ENCODE data around the gene BSND. TPM values are rescaled to one million over a fixed set of nuclear protein-coding genes. Genes with fewer than 3 reads are reported as not detected.

BSND gene
- total RNA-seq, 2 donors from 2014 or later: 0.13 to 0.20 TPM

DNA sequence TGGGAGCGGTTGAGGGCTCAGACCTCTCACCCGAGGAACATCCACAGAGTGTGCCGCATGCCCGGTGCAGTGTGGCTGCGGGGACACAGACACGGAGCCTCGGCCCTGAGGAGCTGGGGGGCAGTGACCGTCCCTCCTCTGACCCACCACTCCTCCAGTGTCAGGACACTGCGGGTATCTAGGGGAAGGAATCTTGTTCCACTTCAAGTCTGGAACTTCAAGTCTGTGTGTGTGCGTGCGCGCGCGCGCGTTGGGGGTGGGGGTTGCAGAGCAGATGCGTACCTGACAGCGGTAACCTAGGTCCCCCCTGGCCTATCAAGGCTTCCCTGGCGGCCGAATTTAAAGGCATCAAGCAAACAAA lies 57.9 kb downstream of the BSND start:
- Histone ChIP-seq H3K27ac (ENCODE audit: low read depth, low read length) (no peak overlapping the region), H3K36me3 (ENCODE audit: control insufficient read depth, insufficient read depth, low read length) (peaks cover 3% of the 10 kb centered on the region), H3K27me3 (ENCODE audit: control insufficient read depth, insufficient read depth, low read length, poor library complexity, severe bottlenecking) (no peaks in the 10 kb centered on the region), H3K9me3 (ENCODE audit: control insufficient read depth, low read length) (no peaks in the 10 kb centered on the region), H3K4me3 (ENCODE audit: low read length) (no peak overlapping the region), H3K9ac (ENCODE audit: extremely low read depth, low read length, poor library complexity, severe bottlenecking) (no peak overlapping the region), H3K4me1 (ENCODE audit: control insufficient read depth, insufficient read depth, low read length) (no peaks in the 10 kb centered on the region)
- no peak for DNase-seq
- Mint-ChIP-seq H3K4me3 (no peak overlapping the region), H3K4me1 (no peaks in the 10 kb centered on the region), H3K9me3 (no peaks in the 10 kb centered on the region), H3K27me3 (ENCODE audit: insufficient read depth) (no peaks in the 10 kb centered on the region), H3K27ac (no peak overlapping the region), H3K36me3 (ENCODE audit: low read depth) (peaks cover 51% of the 10 kb centered on the region)
- TF ChIP-seq CTCF (conservative IDR thresholded peaks at IDR 0.05): no peak
- 92 to 95% methylated on average over 12 to 20 of the region's 20 CpGs for WGBS, 2 experiments (ENCODE audit: insufficient coverage in 1 of 2, insufficient read length in 1 of 2)

GRCh38 chr1:55057270-55057955 lies 58.7 kb downstream of the BSND start:
- DNase-seq: no peak
- Histone ChIP-seq H3K9me3 (ENCODE audit: control insufficient read depth, low read length) (no peaks in the 10 kb centered on the region), H3K27me3 (ENCODE audit: control insufficient read depth, insufficient read depth, low read length, poor library complexity, severe bottlenecking) (no peaks in the 10 kb centered on the region), H3K27ac (ENCODE audit: low read depth, low read length) (no peak overlapping the region), H3K4me3 (ENCODE audit: low read length) (no peak overlapping the region), H3K36me3 (ENCODE audit: control insufficient read depth, insufficient read depth, low read length) (peaks cover 3% of the 10 kb centered on the region), H3K4me1 (ENCODE audit: control insufficient read depth, insufficient read depth, low read length) (no peaks in the 10 kb centered on the region), H3K9ac (ENCODE audit: extremely low read depth, low read length, poor library complexity, severe bottlenecking) (no peak overlapping the region)
- H3K9me3 Mint-ChIP-seq: no peaks in the 10 kb centered on the region
- WGBS, 2 experiments (ENCODE audit: insufficient coverage in 1 of 2, insufficient read length in 1 of 2): 89 to 97% methylated on average over 12 to 15 of the region's 15 CpGs
- no peaks in the 10 kb centered on the region for H3K4me1 Mint-ChIP-seq
- H3K36me3 Mint-ChIP-seq (ENCODE audit: low read depth): peaks cover 55% of the 10 kb centered on the region
- no peak overlapping the region for H3K4me3 Mint-ChIP-seq
- no peak for TF ChIP-seq CTCF (conservative IDR thresholded peaks at IDR 0.05)
- H3K27ac Mint-ChIP-seq: no peak overlapping the region
- H3K27me3 Mint-ChIP-seq (ENCODE audit: insufficient read depth): no peaks in the 10 kb centered on the region

GRCh38 chr1:55057956-55058298 lies 59.2 kb downstream of the BSND start:
- Histone ChIP-seq H3K27ac (ENCODE audit: low read depth, low read length) (no peak overlapping the region), H3K9ac (ENCODE audit: extremely low read depth, low read length, poor library complexity, severe bottlenecking) (no peak overlapping the region), H3K9me3 (ENCODE audit: control insufficient read depth, low read length) (no peaks in the 10 kb centered on the region), H3K36me3 (ENCODE audit: control insufficient read depth, insufficient read depth, low read length) (peaks cover 1% of the 10 kb centered on the region), H3K4me1 (ENCODE audit: control insufficient read depth, insufficient read depth, low read length) (no peaks in the 10 kb centered on the region), H3K4me3 (ENCODE audit: low read length) (no peak overlapping the region), H3K27me3 (ENCODE audit: control insufficient read depth, insufficient read depth, low read length, poor library complexity, severe bottlenecking) (no peaks in the 10 kb centered on the region)
- no peak for TF ChIP-seq CTCF (conservative IDR thresholded peaks at IDR 0.05)
- Mint-ChIP-seq H3K27me3 (ENCODE audit: insufficient read depth) (no peaks in the 10 kb centered on the region), H3K4me1 (no peaks in the 10 kb centered on the region), H3K36me3 (ENCODE audit: low read depth) (peaks cover 56% of the 10 kb centered on the region), H3K4me3 (no peak overlapping the region), H3K27ac (no peak overlapping the region), H3K9me3 (no peaks in the 10 kb centered on the region)
- no peak for DNase-seq
- 94% methylated on average over 6 of the region's 6 CpGs; no CpG with 5 or more reads in 1 of the 2 experiments for WGBS, 2 experiments (ENCODE audit: insufficient coverage in 1 of 2, insufficient read length in 1 of 2)
